HFF-Myc (cell line): ENCODE results near the gene CFAP97.

Experiments
- DNase-seq: peaks from one replicate; pipeline ENCODE4 v3.0.0-alpha.2; 2011; ENCODE audit warnings: low read depth; ENCODE audit errors: extremely low read depth
- H3K4me3 ChIP-seq: replicated peaks from 2 replicates; pipeline ENCODE4 v1.5.1; 2011; ENCODE audit warnings: low read depth, mild to moderate bottlenecking, control low read depth, low read length
- TF ChIP-seq, protein P1 (sequence below): IDR thresholded peaks from 2 replicates; pipeline ENCODE4 v1.5.1; 2012; ENCODE audit warnings: mild to moderate bottlenecking, low read depth, low read length, control low read depth; ENCODE audit errors: missing control alignments

CFAP97 gene

DNA sequence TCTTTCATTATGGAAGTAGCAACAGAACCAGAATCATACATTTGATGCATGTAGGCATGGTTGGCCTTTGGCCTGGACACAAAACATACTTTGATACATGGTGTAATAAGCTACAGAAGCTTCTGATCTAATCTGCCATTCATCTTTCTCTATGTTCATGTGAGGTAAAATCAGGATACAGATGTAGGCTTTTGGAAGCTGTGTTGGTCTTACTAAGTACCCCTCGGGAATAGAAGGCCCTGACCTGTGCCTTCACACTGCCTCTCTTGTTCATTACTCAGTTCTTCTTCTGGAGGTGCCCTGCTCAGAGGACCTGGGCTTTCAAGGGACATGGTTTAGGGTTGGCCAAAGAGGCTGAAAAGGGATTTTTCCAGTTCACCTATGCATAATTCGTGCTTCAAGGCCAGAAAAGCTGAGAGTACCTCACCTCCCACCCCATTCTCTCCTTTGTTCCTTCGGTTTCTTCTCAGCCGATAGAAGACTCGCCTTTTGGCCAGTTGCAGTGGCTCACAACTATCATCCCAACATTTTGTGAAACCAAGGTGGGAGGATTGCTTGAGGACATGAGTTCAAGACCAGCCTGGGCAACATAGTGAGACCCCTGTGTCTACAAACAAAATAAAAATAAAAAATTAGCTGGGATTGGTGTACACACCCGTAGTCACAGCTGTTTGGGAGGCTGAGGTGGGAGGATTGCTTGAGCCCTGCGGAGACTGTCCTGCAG, 31.5 kb upstream of the CFAP97 start:
- TF ChIP-seq, protein P1, sequence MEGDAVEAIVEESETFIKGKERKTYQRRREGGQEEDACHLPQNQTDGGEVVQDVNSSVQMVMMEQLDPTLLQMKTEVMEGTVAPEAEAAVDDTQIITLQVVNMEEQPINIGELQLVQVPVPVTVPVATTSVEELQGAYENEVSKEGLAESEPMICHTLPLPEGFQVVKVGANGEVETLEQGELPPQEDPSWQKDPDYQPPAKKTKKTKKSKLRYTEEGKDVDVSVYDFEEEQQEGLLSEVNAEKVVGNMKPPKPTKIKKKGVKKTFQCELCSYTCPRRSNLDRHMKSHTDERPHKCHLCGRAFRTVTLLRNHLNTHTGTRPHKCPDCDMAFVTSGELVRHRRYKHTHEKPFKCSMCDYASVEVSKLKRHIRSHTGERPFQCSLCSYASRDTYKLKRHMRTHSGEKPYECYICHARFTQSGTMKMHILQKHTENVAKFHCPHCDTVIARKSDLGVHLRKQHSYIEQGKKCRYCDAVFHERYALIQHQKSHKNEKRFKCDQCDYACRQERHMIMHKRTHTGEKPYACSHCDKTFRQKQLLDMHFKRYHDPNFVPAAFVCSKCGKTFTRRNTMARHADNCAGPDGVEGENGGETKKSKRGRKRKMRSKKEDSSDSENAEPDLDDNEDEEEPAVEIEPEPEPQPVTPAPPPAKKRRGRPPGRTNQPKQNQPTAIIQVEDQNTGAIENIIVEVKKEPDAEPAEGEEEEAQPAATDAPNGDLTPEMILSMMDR, result no peak
- H3K4me3 ChIP-seq, result no peak overlapping the region
- no peak for DNase-seq

DNA sequence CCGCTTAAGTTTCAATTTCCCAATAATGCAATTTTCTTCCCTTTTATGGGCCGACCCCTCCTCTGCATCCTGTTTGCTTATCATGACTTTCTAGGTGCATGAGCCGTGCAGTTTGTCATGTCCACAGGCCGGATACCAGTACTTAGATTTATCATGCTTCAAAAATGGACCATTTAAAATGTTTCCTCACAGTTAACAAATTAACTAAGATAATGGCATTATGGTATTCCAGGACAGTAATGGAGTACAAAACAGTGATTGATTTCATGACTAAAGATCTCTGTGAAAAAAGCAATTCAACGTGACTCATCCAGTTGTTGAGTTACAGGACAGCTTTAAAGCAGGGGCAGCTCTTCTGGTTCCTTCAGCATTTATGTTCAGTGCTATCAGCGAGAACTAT, 28.6 kb upstream of the CFAP97 start:
- no peak overlapping the region for H3K4me3 ChIP-seq
- TF ChIP-seq, protein P1, result no peak
- DNase-seq, result no peak

DNA sequence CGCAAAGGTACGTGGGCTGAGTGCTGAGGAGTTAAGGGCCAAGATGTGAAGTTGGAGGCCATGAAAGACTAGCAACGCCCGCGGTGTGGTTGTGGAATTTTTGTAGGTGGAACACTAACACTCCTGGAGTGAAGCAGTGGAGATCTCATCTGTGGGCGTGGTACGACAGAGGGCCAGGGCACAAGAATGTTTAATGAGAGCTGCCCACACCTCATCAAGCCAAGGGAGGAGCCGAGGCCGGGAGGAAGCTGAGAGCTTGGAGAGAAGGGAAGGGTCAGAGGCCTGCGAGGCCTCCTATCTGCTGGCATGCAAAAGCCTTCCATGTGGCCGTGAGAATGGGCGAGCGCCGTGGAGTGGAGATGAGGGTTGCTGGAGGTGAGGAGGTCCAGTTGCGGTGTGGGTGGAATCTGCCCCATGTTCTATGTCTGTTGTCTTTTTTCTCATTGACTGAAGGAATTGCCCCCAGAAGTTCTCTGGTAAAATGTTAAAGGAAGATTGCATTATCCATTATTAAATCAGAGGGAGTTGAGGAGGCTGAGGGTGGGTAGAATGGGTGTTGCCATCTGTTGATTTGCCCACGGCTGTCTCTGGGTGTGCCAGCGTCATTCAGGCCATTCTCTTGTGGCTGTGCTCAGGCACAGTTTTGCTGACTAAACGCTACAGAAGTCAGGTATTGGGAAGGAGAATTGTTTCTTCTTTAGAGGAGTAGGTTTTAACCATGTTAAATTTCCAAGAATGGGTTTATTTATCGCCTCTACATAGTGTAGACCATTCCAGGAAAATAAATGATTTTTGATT, 25.4 kb upstream of the CFAP97 start:
- DNase-seq, result no peak
- TF ChIP-seq, protein P1, result no peak

DNA sequence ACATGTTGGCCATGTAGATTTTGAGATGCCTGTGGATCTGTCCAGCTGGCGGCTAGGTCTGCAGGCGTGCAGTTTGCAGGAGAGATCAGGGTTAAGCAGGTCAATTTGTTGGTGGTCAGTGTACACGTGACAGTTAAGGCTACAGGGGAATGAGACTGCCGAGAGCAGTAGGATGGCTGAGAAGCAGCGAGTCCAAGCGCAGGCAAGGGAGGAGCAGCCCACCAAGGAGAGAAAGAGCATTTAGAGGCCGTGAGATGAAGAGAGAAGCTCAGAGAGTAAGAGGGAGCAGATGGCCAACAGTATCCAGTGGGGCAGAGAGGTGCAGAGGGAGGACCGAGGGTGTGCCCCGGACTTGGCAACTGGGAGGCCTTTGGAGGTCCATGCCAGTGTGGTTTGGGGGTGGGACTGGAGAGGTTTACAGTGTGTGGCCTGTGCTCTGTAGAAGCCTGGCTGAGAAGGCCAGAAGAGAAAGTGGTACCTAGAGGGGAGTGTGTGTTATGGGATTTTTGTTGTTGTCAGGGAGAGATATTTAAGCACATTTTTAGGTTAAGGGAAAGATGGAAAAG, 24.0 kb upstream of the CFAP97 start:
- H3K4me3 ChIP-seq, result no peak overlapping the region
- TF ChIP-seq, protein P1, result no peak
- DNase-seq, result no peak

More for the DNA sequence above, 25.4 kb upstream of the CFAP97 start:
- no peak overlapping the region for H3K4me3 ChIP-seq

- DNase-seq, result no peak
- no peak overlapping the region for H3K4me3 ChIP-seq
- TF ChIP-seq, protein P1, result no peak
Observed at GRCh38 chr4:185227131-185227551, 23.3 kb upstream of the CFAP97 start.

DNA sequence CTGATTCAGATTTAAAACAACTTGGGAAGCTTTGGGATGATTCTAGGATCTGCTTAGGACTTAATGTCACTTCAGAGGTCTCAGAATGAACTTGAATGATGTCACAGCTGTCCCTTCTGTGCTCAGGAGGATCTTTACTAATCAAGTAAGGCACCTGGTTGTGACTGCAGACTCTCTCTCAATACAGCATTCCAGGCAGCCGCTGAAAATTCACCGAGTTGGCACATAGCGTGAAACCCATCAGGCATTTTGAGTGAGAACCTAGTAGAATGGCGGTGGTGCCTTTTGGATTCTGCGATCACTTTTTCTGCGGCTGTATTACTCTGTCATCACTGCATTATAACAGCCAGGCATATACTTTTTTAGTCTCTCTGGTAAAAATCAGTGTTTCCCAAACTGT, 22.1 kb upstream of the CFAP97 start:
- no peak for DNase-seq
- TF ChIP-seq, protein P1, result no peak
- no peak overlapping the region for H3K4me3 ChIP-seq
